ENCODE results near the gene SGO2. TPM values are rescaled to one million over a fixed set of nuclear protein-coding genes. Genes with fewer than 3 reads are reported as not detected.

Gene SGO2
- total and polyA plus RNA-seq, 9 of the 15 experiments (the other 6 are each of a cell fraction or from before 2014, with no cell fraction given) = 14.5 to 25.9 (median 16.6) TPM

GRCh38 chr2:200586644-200586975, 60.6 kb downstream of the SGO2 start:
- FAIRE-seq (no peak), DNase-seq (ENCODE audit: extremely low read depth in 1 of 4, low spot score in 3 of 4) (no peak), ATAC-seq (no peak)
- no peak overlapping the region for H3K4me3 ChIP-seq
- no peak overlapping the region for H2AFZ ChIP-seq (ENCODE audit: low read depth, low read length)
- H3K36me3 ChIP-seq (ENCODE audit: control insufficient read depth, insufficient read depth, low read length) = no peaks in the 10 kb centered on the region
- H3K9me3 ChIP-seq (replicated peaks; ENCODE audit: control insufficient read depth, insufficient read depth, low read depth, low read length) = no peaks in the 10 kb centered on the region
- H3K9ac ChIP-seq (ENCODE audit: insufficient read depth in 1 of 2, low read depth in 2 of 2, low read length in 2 of 2) = no peak overlapping the region
- H3K4me1 ChIP-seq (replicated peaks in 1 of 2; ENCODE audit: control insufficient read depth in 2 of 2, insufficient read depth in 2 of 2, low read length in 2 of 2) = no peaks in the 10 kb centered on the region; a peak in 1 of 5 replicates
- TF ChIP-seq, protein P1, sequence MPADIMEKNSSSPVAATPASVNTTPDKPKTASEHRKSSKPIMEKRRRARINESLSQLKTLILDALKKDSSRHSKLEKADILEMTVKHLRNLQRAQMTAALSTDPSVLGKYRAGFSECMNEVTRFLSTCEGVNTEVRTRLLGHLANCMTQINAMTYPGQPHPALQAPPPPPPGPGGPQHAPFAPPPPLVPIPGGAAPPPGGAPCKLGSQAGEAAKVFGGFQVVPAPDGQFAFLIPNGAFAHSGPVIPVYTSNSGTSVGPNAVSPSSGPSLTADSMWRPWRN (IDR thresholded peaks at IDR 0.05; ENCODE audit: low read depth) = no peak
- TF ChIP-seq AFF4 (CRISPR knock-in tag; IDR thresholded peaks at IDR 0.05) (no peak), ZNF212 (CRISPR knock-in tag; IDR thresholded peaks at IDR 0.05) (no peak), KAT7 (CRISPR knock-in tag; IDR thresholded peaks at IDR 0.05; ENCODE audit: borderline replicate concordance) (no peak), MAFG (tag; conservative IDR thresholded peaks at IDR 0.05) (no peak), ZNF23 (CRISPR knock-in tag; IDR thresholded peaks at IDR 0.05) (no peak), ARNT (IDR thresholded peaks at IDR 0.05) (no peak), ZBTB34 (CRISPR knock-in tag; IDR thresholded peaks at IDR 0.05) (no peak)
- TF ChIP-seq, protein P2, sequence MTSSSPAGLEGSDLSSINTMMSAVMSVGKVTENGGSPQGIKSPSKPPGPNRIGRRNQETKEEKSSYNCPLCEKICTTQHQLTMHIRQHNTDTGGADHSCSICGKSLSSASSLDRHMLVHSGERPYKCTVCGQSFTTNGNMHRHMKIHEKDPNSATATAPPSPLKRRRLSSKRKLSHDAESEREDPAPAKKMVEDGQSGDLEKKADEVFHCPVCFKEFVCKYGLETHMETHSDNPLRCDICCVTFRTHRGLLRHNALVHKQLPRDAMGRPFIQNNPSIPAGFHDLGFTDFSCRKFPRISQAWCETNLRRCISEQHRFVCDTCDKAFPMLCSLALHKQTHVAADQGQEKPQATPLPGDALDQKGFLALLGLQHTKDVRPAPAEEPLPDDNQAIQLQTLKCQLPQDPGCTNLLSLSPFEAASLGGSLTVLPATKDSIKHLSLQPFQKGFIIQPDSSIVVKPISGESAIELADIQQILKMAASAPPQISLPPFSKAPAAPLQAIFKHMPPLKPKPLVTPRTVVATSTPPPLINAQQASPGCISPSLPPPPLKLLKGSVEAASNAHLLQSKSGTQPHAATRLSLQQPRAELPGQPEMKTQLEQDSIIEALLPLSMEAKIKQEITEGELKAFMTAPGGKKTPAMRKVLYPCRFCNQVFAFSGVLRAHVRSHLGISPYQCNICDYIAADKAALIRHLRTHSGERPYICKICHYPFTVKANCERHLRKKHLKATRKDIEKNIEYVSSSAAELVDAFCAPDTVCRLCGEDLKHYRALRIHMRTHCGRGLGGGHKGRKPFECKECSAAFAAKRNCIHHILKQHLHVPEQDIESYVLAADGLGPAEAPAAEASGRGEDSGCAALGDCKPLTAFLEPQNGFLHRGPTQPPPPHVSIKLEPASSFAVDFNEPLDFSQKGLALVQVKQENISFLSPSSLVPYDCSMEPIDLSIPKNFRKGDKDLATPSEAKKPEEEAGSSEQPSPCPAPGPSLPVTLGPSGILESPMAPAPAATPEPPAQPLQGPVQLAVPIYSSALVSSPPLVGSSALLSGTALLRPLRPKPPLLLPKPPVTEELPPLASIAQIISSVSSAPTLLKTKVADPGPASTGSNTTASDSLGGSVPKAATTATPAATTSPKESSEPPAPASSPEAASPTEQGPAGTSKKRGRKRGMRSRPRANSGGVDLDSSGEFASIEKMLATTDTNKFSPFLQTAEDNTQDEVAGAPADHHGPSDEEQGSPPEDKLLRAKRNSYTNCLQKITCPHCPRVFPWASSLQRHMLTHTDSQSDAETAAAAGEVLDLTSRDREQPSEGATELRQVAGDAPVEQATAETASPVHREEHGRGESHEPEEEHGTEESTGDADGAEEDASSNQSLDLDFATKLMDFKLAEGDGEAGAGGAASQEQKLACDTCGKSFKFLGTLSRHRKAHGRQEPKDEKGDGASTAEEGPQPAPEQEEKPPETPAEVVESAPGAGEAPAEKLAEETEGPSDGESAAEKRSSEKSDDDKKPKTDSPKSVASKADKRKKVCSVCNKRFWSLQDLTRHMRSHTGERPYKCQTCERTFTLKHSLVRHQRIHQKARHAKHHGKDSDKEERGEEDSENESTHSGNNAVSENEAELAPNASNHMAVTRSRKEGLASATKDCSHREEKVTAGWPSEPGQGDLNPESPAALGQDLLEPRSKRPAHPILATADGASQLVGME (CRISPR knock-in tag; IDR thresholded peaks at IDR 0.05) = no peak
- TF ChIP-seq, protein P3, sequence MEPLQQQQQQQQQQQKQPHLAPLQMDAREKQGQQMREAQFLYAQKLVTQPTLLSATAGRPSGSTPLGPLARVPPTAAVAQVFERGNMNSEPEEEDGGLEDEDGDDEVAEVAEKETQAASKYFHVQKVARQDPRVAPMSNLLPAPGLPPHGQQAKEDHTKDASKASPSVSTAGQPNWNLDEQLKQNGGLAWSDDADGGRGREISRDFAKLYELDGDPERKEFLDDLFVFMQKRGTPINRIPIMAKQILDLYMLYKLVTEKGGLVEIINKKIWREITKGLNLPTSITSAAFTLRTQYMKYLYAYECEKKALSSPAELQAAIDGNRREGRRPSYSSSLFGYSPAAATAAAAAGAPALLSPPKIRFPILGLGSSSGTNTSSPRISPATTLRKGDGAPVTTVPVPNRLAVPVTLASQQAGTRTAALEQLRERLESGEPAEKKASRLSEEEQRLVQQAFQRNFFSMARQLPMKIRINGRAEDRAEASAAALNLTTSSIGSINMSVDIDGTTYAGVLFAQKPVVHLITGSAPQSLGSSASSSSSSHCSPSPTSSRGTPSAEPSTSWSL (CRISPR knock-in tag; IDR thresholded peaks at IDR 0.05; ENCODE audit: borderline replicate concordance) = no peak
- no peak overlapping the region for H3K4me2 ChIP-seq (ENCODE audit: insufficient read depth, low read length)
- in situ Hi-C loops (cut with MboI) (no loop called here), intact Hi-C loops (cut with micrococcal nuclease) (no loop called here)
- WGBS (ENCODE audit: insufficient coverage, low coverage, missing lambda C conversion rate) = 79% methylated on average over 3 of the region's 9 CpGs
- H3K9me1 ChIP-seq (ENCODE audit: control insufficient read depth, insufficient read depth, low read length) = no peaks in the 10 kb centered on the region
- no peak overlapping the region for H3K27ac ChIP-seq (ENCODE audit: extremely low read depth, low read depth, low read length)
- H3K27me3 ChIP-seq (ENCODE audit: control insufficient read depth in 2 of 2, insufficient read depth in 2 of 2, low read length in 2 of 2) = no peaks in the 10 kb centered on the region
- no peaks in the 10 kb centered on the region for H3K79me2 ChIP-seq (ENCODE audit: control insufficient read depth, insufficient read depth, low read length)
- H4K20me1 ChIP-seq (replicated peaks; ENCODE audit: control insufficient read depth, insufficient read depth, low read length) = no peaks in the 10 kb centered on the region
- ChIA-PET CTCF (ENCODE audit: low intra/inter-chr PET ratio) (no interaction called here), POLR2A (no interaction called here)
- no TSS peak for BruUV-seq (replicated peaks)

All from K562 (cell line).